Common myeloid progenitor, CD34-positive (primary cell): ENCODE results near the gene SSPN.
A peak's percentile ranks its signal among the peaks of the same experiment; 100 is the strongest.

Source experiments
- CTCF ChIA-PET: fragments of 350-600 bp; sonication (Branson Sonifier 250); formaldehyde crosslinking; loops from one replicate; lab custom pipeline; 2021; ENCODE audit warnings: antibody characterized with exemption; lab: Charles Lee
- POLR2A ChIA-PET: fragments of 350-600 bp; sonication (Branson Sonifier 250); formaldehyde crosslinking; loops from one replicate; lab custom pipeline; 2021; ENCODE audit warnings: antibody characterized with exemption; lab: Charles Lee
- DNase-seq, 3 donors: peaks; one replicate each; pipeline versions ENCODE4 v3.0.0 to v3.0.0-alpha.2; 2013
- H3K27ac ChIP-seq, 2 experiments: 1 replicate in 1 of 2; 2 replicates in 1 of 2; pipeline ENCODE4 v1.7.0; 2013; ENCODE audit warnings: inconsistent platforms in 2 of 2, low read length in 2 of 2, mild to moderate bottlenecking in 2 of 2, low read depth in 1 of 2, moderate library complexity in 1 of 2; ENCODE audit not compliant: severe bottlenecking in 2 of 2, insufficient read depth in 1 of 2, poor library complexity in 1 of 2
- H3K27me3 ChIP-seq, 5 experiments: replicated peaks in 2 of 5; 1 replicate in 3 of 5; 2 replicates in 2 of 5; pipeline versions ENCODE4 v1.6.1 to v1.7.0; 2013; ENCODE audit warnings: low read length in 4 of 5, mild to moderate bottlenecking in 2 of 5, moderate library complexity in 2 of 5, inconsistent platforms in 1 of 5; ENCODE audit not compliant: insufficient read depth in 5 of 5, control insufficient read depth in 4 of 5
- H3K36me3 ChIP-seq, 4 experiments: 1 replicate in 2 of 4; 2 replicates in 2 of 4; pipeline versions ENCODE4 v1.6.1 to v1.7.0; 2013; ENCODE audit warnings: low read length in 3 of 4, control low read depth in 1 of 4, mild to moderate bottlenecking in 1 of 4; ENCODE audit not compliant: control insufficient read depth in 4 of 4, insufficient read depth in 4 of 4
- H3K4me1 ChIP-seq, 4 experiments: 1 replicate in 3 of 4; 2 replicates in 1 of 4; pipeline versions ENCODE4 v1.6.1 to v1.7.1; 2013; ENCODE audit warnings: low read length in 3 of 4, mild to moderate bottlenecking in 3 of 4, control low read depth in 1 of 4, inconsistent platforms in 1 of 4, moderate library complexity in 1 of 4; ENCODE audit not compliant: control insufficient read depth in 4 of 4, insufficient read depth in 4 of 4; ENCODE audit errors: control extremely low read depth in 1 of 4
- H3K4me3 ChIP-seq, 7 experiments: 1 replicate in 4 of 7; 2 replicates in 3 of 7; pipeline versions ENCODE4 v1.5.1 to v1.7.0; 2013; ENCODE audit warnings: mild to moderate bottlenecking in 7 of 7, low read length in 6 of 7, moderate library complexity in 6 of 7, inconsistent platforms in 2 of 7, low read depth in 2 of 7, control low read depth in 1 of 7; ENCODE audit not compliant: insufficient read depth in 4 of 7, control insufficient read depth in 1 of 7; ENCODE audit errors: extremely low read depth in 1 of 7
- H3K9me3 ChIP-seq, 5 experiments: 1 replicate in 4 of 5; 2 replicates in 1 of 5; pipeline versions ENCODE4 v1.6.1 to v1.7.1; 2013; ENCODE audit warnings: low read length in 4 of 5, mild to moderate bottlenecking in 2 of 5, inconsistent platforms in 1 of 5, low read depth in 1 of 5, moderate library complexity in 1 of 5; ENCODE audit not compliant: control insufficient read depth in 4 of 5, insufficient read depth in 2 of 5; ENCODE audit errors: control extremely low read depth in 1 of 5
- WGBS: methylation state at CpG from one replicate; pipeline ENCODE4 v1.1.5; 2013; ENCODE audit not compliant: insufficient coverage; 5-methylcytosine and 5-hydroxymethylcytosine counted together

Gene SSPN

GRCh38 chr12:26271024-26271423 lies 75.7 kb downstream of the SSPN start:
- POLR2A ChIA-PET = no interaction called here
- CTCF ChIA-PET = interaction anchor here (1.7 kb wide), 1 partner anchor 9 kb away, joined by 4 read pairs; no protein-coding TSS in a partner anchor

GRCh38 chr12:26271889-26272492 lies 76.6 kb downstream of the SSPN start:
- WGBS = 84% methylated on average over 13 of the region's 14 CpGs
- ChIA-PET POLR2A (interaction anchor here (0.8 kb wide), 1 partner anchor 149 kb away, joined by 4 read pairs; no protein-coding TSS in a partner anchor), CTCF (interaction anchor here (0.8 to 1.8 kb wide), 3 partner anchors 10 to 53 kb away, joined by 3 to 4 read pairs (median 3); no protein-coding TSS in a partner anchor)
- Histone ChIP-seq H3K4me3 (no peak overlapping the region), H3K4me1 (peaks cover 6 to 52% (median 34%) of the 10 kb centered on the region in 4 experiments), H3K27me3 (no peaks in the 10 kb centered on the region), H3K27ac (no peak overlapping the region), H3K36me3 (no peaks in the 10 kb centered on the region), H3K9me3 (no peaks in the 10 kb centered on the region)
- peak in 2 of 3 donors; percentile 83 to 85 for DNase-seq

More at GRCh38 chr12:26271024-26271423, 75.7 kb downstream of the SSPN start:
- Histone ChIP-seq H3K4me3 (no peak overlapping the region), H3K4me1 (peaks cover 3 to 44% (median 33%) of the 10 kb centered on the region in 4 experiments), H3K9me3 (no peaks in the 10 kb centered on the region), H3K36me3 (no peaks in the 10 kb centered on the region), H3K27me3 (no peaks in the 10 kb centered on the region), H3K27ac (no peak overlapping the region)
- WGBS = 100% methylated on average over 2 of the region's 2 CpGs
- DNase-seq = no peak

GRCh38 chr12:26272851-26273250 lies 77.5 kb downstream of the SSPN start:
- CTCF ChIA-PET = interaction anchor here (1.8 to 2.4 kb wide), 2 partner anchors 34 to 154 kb away, joined by 3 to 15 read pairs; no protein-coding TSS in a partner anchor
- WGBS = 100% methylated on average over 1 of the region's 2 CpGs
- H3K27ac ChIP-seq = no peak overlapping the region

DNA sequence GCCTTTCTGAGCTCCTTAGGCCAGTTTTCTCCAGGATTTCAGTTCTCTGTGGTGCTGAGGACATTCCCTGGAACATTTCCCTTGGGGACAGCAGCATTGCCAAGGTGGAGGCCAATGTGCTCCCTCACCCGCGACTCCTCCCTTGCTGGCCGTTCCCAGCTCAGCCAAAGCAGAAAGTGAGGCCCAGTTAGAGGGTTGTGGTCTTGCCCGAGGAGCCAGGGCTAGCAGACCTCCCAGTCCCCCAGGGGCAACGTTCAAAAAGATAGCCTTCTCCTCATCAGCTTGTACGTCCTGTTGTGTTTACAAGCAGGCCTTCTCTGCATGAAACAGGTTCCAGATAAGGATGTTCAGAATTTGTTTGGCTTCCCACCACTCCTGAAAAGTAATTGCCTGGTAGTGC lies 78.4 kb downstream of the SSPN start:
- peak in 2 of 3 donors; percentile 23 to 46 for DNase-seq
- H3K27ac ChIP-seq = peak overlapping the region; percentile 74 to 80
- H3K4me3 ChIP-seq = no peak overlapping the region
- no peaks in the 10 kb centered on the region for H3K27me3 ChIP-seq
- WGBS = 81% methylated on average over 4 of the region's 6 CpGs
- ChIA-PET CTCF (interaction anchor here (0.9 to 2.4 kb wide), 7 partner anchors 12 to 155 kb away, joined by 3 to 15 read pairs (median 4); no protein-coding TSS in a partner anchor), POLR2A (no interaction called here)
- peaks cover 6 to 70% (median 41%) of the 10 kb centered on the region in 4 experiments for H3K4me1 ChIP-seq
- H3K36me3 ChIP-seq = no peaks in the 10 kb centered on the region
- H3K9me3 ChIP-seq = no peaks in the 10 kb centered on the region

More at GRCh38 chr12:26272851-26273250, 77.5 kb downstream of the SSPN start:
- no peaks in the 10 kb centered on the region for H3K9me3 ChIP-seq
- no peaks in the 10 kb centered on the region for H3K27me3 ChIP-seq
- DNase-seq = no peak
- peaks cover 6 to 61% (median 34%) of the 10 kb centered on the region in 4 experiments for H3K4me1 ChIP-seq
- no peak overlapping the region for H3K4me3 ChIP-seq
- POLR2A ChIA-PET = no interaction called here
- H3K36me3 ChIP-seq = no peaks in the 10 kb centered on the region

- Histone ChIP-seq H3K4me3 (peak overlapping the region in 2 of 7 experiments; percentile 17 to 31), H3K27me3 (no peaks in the 10 kb centered on the region), H3K4me1 (peaks cover 6 to 79% (median 43%) of the 10 kb centered on the region in 4 experiments), H3K36me3 (no peaks in the 10 kb centered on the region), H3K9me3 (no peaks in the 10 kb centered on the region), H3K27ac (peak overlapping the region; percentile 74 to 80)
- ChIA-PET POLR2A (interaction anchor here (1.0 kb wide), 1 partner anchor 13 kb away, joined by 4 read pairs; no protein-coding TSS in a partner anchor), CTCF (interaction anchor here (0.9 to 2.4 kb wide), 8 partner anchors 13 to 155 kb away, joined by 3 to 15 read pairs (median 4); no protein-coding TSS in a partner anchor)
- WGBS = 19% methylated on average over 10 of the region's 13 CpGs
- peak; percentile 97 to 99 (median 99) for DNase-seq
These were observed 79.3 kb downstream of the SSPN start for GRCh38 chr12:26274441-26275312.

DNA sequence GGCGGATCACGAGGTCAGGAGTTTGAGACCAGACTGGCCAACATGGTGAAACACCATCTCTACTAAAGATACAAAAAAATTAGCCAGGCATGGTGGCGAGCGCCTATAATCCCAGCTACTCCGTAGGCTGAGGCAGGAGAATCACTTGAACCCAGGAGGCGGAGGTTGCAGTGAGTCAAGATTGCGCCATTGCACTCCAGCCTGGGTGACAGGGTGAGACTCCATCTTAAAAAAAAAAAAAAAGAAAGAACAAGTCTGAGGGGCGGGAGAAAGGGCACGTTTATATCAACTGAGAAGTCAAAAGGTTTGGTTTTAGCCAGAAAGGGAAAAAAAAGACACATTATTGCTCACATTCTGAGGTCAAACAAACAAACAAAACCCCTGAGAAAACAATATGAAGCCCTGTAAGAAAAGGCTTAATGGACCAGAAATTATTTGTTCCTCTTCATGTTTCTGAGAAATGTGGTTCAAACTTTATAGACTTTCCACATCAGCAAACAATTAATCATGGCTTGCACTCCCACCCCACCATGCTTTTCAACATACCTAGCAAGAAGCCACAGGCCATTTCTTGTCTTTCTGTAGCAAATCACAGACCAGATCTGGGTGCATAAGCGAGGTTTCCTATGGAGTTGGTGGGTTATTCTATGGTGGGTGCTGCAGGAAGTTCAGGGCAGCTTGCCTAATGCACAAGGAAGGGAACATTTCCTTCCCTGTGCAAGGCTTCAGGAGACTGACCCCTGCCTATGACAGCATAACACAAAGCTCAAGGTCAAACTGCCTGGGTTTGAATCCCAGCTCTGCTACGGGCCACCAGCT lies 80.1 kb downstream of the SSPN start:
- POLR2A ChIA-PET = no interaction called here
- CTCF ChIA-PET = interaction anchor here (1.1 to 1.8 kb wide), 2 partner anchors 56 kb away, joined by 3 to 5 read pairs; no protein-coding TSS in a partner anchor

More for the DNA sequence above, 80.1 kb downstream of the SSPN start:
- H3K27ac ChIP-seq = peak overlapping the region; percentile 51 to 80
- H3K9me3 ChIP-seq = no peaks in the 10 kb centered on the region
- 88% methylated on average over 9 of the region's 11 CpGs for WGBS
- no peak overlapping the region for H3K4me3 ChIP-seq
- no peaks in the 10 kb centered on the region for H3K27me3 ChIP-seq
- H3K4me1 ChIP-seq = peaks cover 6 to 85% (median 43%) of the 10 kb centered on the region in 4 experiments
- DNase-seq = no peak
- H3K36me3 ChIP-seq = no peaks in the 10 kb centered on the region
